Regular cardiac myocyte (primary cell): ENCODE measurements around the gene P2RX1. TPM values are rescaled to one million over a fixed set of nuclear protein-coding genes. Genes with fewer than 3 reads are reported as not detected.

ENCODE experiments used
- total RNA-seq: library from RNA; depleted of rRNA; stranded (reverse); fragments of >200 nt; gene quantifications from 2 replicates; pipeline ENCODE4 v1.2.3, GENCODE V29; 2014

Gene P2RX1
- total RNA-seq = 0.28 and 0.38 TPM in 2 replicates

GRCh38 chr17:3915995-3916696 lies at the start of gene P2RX1:
Gene P2RX1, minus strand, starts transcription at chr17:3916465. Its CDS starts 240 bp downstream, at chr17:3916225.

GRCh38 chr17:3964203-3965117 lies 48.2 kb upstream of the P2RX1 start, which contains the start of gene ATP2A3:
Gene ATP2A3, minus strand, starts transcription at chr17:3964437. Its CDS starts 146 bp downstream, at chr17:3964291.

GRCh38 chr17:3893003-3893719 lies 23.1 kb downstream of the P2RX1 start, which contains the start of gene CAMKK1:
Gene CAMKK1, minus strand, starts transcription at chr17:3893053. Its CDS starts 7,366 bp downstream, at chr17:3885687.

Other genes starting within 250 kb of the P2RX1 start
- 136 and 214 TPM in 2 replicates for gene TAX1BP3, start 247.9 kb downstream of the P2RX1 start, total RNA-seq
- 14.7 and 36.8 TPM in 2 replicates for gene EMC6, start 247.7 kb downstream of the P2RX1 start, total RNA-seq
- gene P2RX5, start 220.3 kb downstream of the P2RX1 start, total RNA-seq = 2.7 and 3.4 TPM in 2 replicates
- 0.85 and 11.1 TPM in 2 replicates for gene HASPIN, start 192.6 kb downstream of the P2RX1 start, total RNA-seq
- gene ITGAE, start 115.3 kb downstream of the P2RX1 start, total RNA-seq = 13.2 and 19.0 TPM in 2 replicates
- gene NCBP3, start 70.2 kb downstream of the P2RX1 start, total RNA-seq = 15.8 and 21.1 TPM in 2 replicates
- 2.5 and 4.8 TPM in 2 replicates for gene CAMKK1, start 23.4 kb downstream of the P2RX1 start, total RNA-seq
- gene ATP2A3, start 48.0 kb upstream of the P2RX1 start, total RNA-seq = 0.77 and 2.0 TPM in 2 replicates
- 27.3 and 34.1 TPM in 2 replicates for gene ZZEF1, start 226.6 kb upstream of the P2RX1 start, total RNA-seq
- gene CYB5D2, start 226.7 kb upstream of the P2RX1 start, total RNA-seq = 15.1 and 32.1 TPM in 2 replicates